NCI-H146 treated with DMSO at 0.1 percent for 48 hours (cell line): ENCODE measurements around the gene HOXB6.

Experiments
- DNase-seq: peaks from one replicate; lab custom pipeline; 2025; ENCODE audit not compliant: unreplicated experiment; lab: John Stamatoyannopoulos, UW

HOXB6 gene

GRCh38 chr17:48568499-48569239 is 36.1 kb downstream of the HOXB6 start:
- no peak for DNase-seq

GRCh38 chr17:48567646-48568354 is 37.0 kb downstream of the HOXB6 start:
- no peak for DNase-seq

GRCh38 chr17:48567209-48567608 is 37.6 kb downstream of the HOXB6 start:
- no peak for DNase-seq

- DNase-seq: no peak
Observed at GRCh38 chr17:48566717-48567116, 38.1 kb downstream of the HOXB6 start.

- DNase-seq: no peak
Observed at GRCh38 chr17:48565925-48566710, 38.7 kb downstream of the HOXB6 start.

- DNase-seq: no peak
Observed at GRCh38 chr17:48565022-48565554, 39.7 kb downstream of the HOXB6 start.

- DNase-seq: no peak
Observed at GRCh38 chr17:48564188-48565021, 40.4 kb downstream of the HOXB6 start.

- DNase-seq: no peak
Observed at GRCh38 chr17:48563867-48564187, 41.0 kb downstream of the HOXB6 start.

GRCh38 chr17:48563385-48563838 is 41.4 kb downstream of the HOXB6 start:
- no peak for DNase-seq

- DNase-seq: no peak
Observed at GRCh38 chr17:48562934-48563333, 41.9 kb downstream of the HOXB6 start.

GRCh38 chr17:48561884-48562810 is 42.6 kb downstream of the HOXB6 start:
- DNase-seq: no peak

- DNase-seq: no peak
Observed at GRCh38 chr17:48559840-48560817, 44.7 kb downstream of the HOXB6 start.

- no peak for DNase-seq
Observed at GRCh38 chr17:48559122-48559839, 45.5 kb downstream of the HOXB6 start.

GRCh38 chr17:48558831-48559121 is 46.0 kb downstream of the HOXB6 start:
- DNase-seq: no peak

GRCh38 chr17:48558057-48558830 is 46.5 kb downstream of the HOXB6 start:
- DNase-seq: no peak

- no peak for DNase-seq
Observed at GRCh38 chr17:48556576-48557401, 48.0 kb downstream of the HOXB6 start.

GRCh38 chr17:48556229-48556575 is 48.6 kb downstream of the HOXB6 start:
- no peak for DNase-seq
